MM.1S (cell line): ENCODE results near the gene NDUFAF2.

Experiments
- DNase-seq: peaks from one replicate; pipeline ENCODE4 v3.0.0-alpha.2; 2015
- H2AFZ ChIP-seq: fragments of 300-600 bp; sonication (generic); 2 replicates; pipeline ENCODE4 v1.6.0; 2016; ENCODE audit warnings: antibody characterized with exemption, low read length
- H3F3A ChIP-seq: fragments of 300-600 bp; sonication (generic); 2 replicates; pipeline ENCODE4 v1.6.1; 2016; ENCODE audit warnings: mild to moderate bottlenecking, antibody characterized with exemption, low read length, moderate library complexity, mixed read lengths; ENCODE audit not compliant: insufficient read depth
- H3K27ac ChIP-seq: fragments of 300-600 bp; sonication (generic); 2 replicates; pipeline ENCODE4 v1.5.1; 2016; ENCODE audit warnings: mild to moderate bottlenecking, low read length
- H3K27me3 ChIP-seq: fragments of 300-600 bp; sonication (generic); replicated peaks from 2 replicates; pipeline ENCODE4 v1.6.0; 2016; ENCODE audit warnings: low read length; ENCODE audit not compliant: insufficient read depth
- H3K36me3 ChIP-seq: fragments of 300-600 bp; sonication (generic); replicated peaks from 2 replicates; pipeline ENCODE4 v1.6.1; 2016; ENCODE audit warnings: mild to moderate bottlenecking, low read length, mixed read lengths; ENCODE audit not compliant: insufficient read depth
- H3K4me1 ChIP-seq: fragments of 300-600 bp; sonication (generic); 2 replicates; pipeline ENCODE4 v1.6.1; 2016; ENCODE audit warnings: low read length, mixed read lengths
- H3K4me2 ChIP-seq: fragments of 300-600 bp; sonication (generic); 2 replicates; pipeline ENCODE4 v1.6.0; 2016; ENCODE audit warnings: low read depth, low read length
- H3K4me3 ChIP-seq: fragments of 300-600 bp; sonication (generic); 2 replicates; pipeline ENCODE4 v1.5.1; 2016; ENCODE audit warnings: low read length, mixed read lengths
- H3K79me2 ChIP-seq: fragments of 300-600 bp; sonication (generic); 2 replicates; pipeline ENCODE4 v1.6.1; 2016; ENCODE audit warnings: mixed run types, low read length, mixed read lengths
- H3K9ac ChIP-seq: fragments of 300-600 bp; sonication (generic); 2 replicates; pipeline ENCODE4 v1.6.1; 2016; ENCODE audit warnings: low read length, mixed read lengths
- H3K9me2 ChIP-seq: fragments of 300-600 bp; sonication (generic); replicated peaks from 2 replicates; pipeline ENCODE4 v1.6.1; 2016; ENCODE audit warnings: mild to moderate bottlenecking, low read length, mixed read lengths; ENCODE audit not compliant: insufficient read depth
- H3K9me3 ChIP-seq: fragments of 300-600 bp; sonication (generic); replicated peaks from 2 replicates; pipeline ENCODE4 v1.6.1; 2016; ENCODE audit warnings: mild to moderate bottlenecking, low read length, mixed read lengths; ENCODE audit not compliant: insufficient read depth
- H4K20me1 ChIP-seq: fragments of 300-600 bp; sonication (generic); 2 replicates; pipeline ENCODE4 v1.6.1; 2016; ENCODE audit warnings: mild to moderate bottlenecking, low read length, moderate library complexity, mixed read lengths; ENCODE audit not compliant: insufficient read depth
- EZH2 ChIP-seq: fragments of 300-600 bp; sonication (generic); optimal IDR thresholded peaks from 2 replicates; pipeline ENCODE3; 2017; ENCODE audit warnings: low read depth, mild to moderate bottlenecking, antibody characterized with exemption, low read length, mixed read lengths
- EZH2phosphoT487 ChIP-seq: fragments of 300-600 bp; sonication (generic); IDR thresholded peaks from 2 replicates; pipeline ENCODE4 v1.6.1; 2018; ENCODE audit warnings: antibody characterized with exemption, low read length
- TF ChIP-seq, protein P1 (sequence below): fragments of 300-600 bp; sonication (generic); IDR thresholded peaks from 2 replicates; pipeline ENCODE4 v1.5.1; 2016; ENCODE audit warnings: antibody characterized with exemption, low read length, mixed read lengths

NDUFAF2 gene

DNA sequence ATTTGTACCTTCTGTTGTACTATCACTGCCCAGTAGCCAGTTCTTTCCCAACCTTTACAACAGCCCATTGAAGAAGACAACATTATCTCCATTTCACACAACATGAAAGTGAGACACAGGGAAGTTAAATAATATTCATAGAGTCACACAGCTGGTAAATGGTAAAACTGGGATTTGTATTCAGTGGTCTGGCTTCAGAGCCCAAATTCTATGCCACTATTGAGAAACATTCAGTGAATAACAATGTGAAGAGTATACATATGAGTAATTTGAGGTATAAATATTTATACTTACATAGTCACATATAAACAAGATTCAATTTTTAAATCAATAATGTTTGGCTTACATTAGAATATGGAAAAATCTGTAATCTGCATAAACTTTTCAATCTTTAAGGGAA is 203.5 kb downstream of the NDUFAF2 start:
- no peak overlapping the region for H3K27ac ChIP-seq
- no peaks in the 10 kb centered on the region for H3K36me3 ChIP-seq
- H3K4me2 ChIP-seq = no peak overlapping the region
- no peak for DNase-seq
- no peak overlapping the region for H2AFZ ChIP-seq
- H3K4me3 ChIP-seq = no peak overlapping the region
- H3K9me2 ChIP-seq = no peaks in the 10 kb centered on the region
- H3K79me2 ChIP-seq = no peaks in the 10 kb centered on the region
- H3F3A ChIP-seq = no peaks in the 10 kb centered on the region
- H3K4me1 ChIP-seq = no peaks in the 10 kb centered on the region
- no peaks in the 10 kb centered on the region for H4K20me1 ChIP-seq
- TF ChIP-seq EZH2phosphoT487 (no peak), EZH2 (no peak)
- TF ChIP-seq, protein P1, sequence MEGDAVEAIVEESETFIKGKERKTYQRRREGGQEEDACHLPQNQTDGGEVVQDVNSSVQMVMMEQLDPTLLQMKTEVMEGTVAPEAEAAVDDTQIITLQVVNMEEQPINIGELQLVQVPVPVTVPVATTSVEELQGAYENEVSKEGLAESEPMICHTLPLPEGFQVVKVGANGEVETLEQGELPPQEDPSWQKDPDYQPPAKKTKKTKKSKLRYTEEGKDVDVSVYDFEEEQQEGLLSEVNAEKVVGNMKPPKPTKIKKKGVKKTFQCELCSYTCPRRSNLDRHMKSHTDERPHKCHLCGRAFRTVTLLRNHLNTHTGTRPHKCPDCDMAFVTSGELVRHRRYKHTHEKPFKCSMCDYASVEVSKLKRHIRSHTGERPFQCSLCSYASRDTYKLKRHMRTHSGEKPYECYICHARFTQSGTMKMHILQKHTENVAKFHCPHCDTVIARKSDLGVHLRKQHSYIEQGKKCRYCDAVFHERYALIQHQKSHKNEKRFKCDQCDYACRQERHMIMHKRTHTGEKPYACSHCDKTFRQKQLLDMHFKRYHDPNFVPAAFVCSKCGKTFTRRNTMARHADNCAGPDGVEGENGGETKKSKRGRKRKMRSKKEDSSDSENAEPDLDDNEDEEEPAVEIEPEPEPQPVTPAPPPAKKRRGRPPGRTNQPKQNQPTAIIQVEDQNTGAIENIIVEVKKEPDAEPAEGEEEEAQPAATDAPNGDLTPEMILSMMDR = no peak
- H3K9me3 ChIP-seq = no peaks in the 10 kb centered on the region
- H3K27me3 ChIP-seq = no peaks in the 10 kb centered on the region
- no peak overlapping the region for H3K9ac ChIP-seq

DNA sequence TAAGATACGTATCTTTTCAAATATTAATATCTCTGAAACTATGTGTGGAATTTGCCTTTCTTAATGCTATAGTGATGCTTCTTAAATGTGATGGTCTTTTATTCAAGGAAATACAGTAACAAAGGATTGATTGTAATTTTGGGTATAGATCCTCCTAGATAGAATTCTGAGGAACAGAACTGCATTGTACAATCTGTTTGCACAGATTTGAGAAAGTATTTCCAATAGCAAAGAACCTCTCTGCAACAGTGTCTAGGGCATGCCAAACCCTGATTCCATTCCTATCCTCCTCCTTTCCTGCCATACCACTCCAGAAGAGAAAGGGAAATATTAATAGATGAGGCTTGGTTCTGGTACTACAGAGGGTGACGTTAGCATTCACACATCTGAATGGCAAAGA is 206.9 kb downstream of the NDUFAF2 start:
- H3K9ac ChIP-seq = no peak overlapping the region
- no peaks in the 10 kb centered on the region for H3K9me3 ChIP-seq
- no peak overlapping the region for H3K27ac ChIP-seq
- DNase-seq = no peak
- no peaks in the 10 kb centered on the region for H3K27me3 ChIP-seq
- no peak overlapping the region for H2AFZ ChIP-seq
- H3K9me2 ChIP-seq = no peaks in the 10 kb centered on the region
- H3K79me2 ChIP-seq = no peaks in the 10 kb centered on the region
- no peaks in the 10 kb centered on the region for H3F3A ChIP-seq
- H3K4me1 ChIP-seq = no peaks in the 10 kb centered on the region
- no peaks in the 10 kb centered on the region for H4K20me1 ChIP-seq
- TF ChIP-seq, protein P1 = no peak
- no peak for TF ChIP-seq EZH2phosphoT487
- TF ChIP-seq EZH2 = no peak
- H3K36me3 ChIP-seq = no peaks in the 10 kb centered on the region
- no peak overlapping the region for H3K4me2 ChIP-seq
- H3K4me3 ChIP-seq = no peak overlapping the region

DNA sequence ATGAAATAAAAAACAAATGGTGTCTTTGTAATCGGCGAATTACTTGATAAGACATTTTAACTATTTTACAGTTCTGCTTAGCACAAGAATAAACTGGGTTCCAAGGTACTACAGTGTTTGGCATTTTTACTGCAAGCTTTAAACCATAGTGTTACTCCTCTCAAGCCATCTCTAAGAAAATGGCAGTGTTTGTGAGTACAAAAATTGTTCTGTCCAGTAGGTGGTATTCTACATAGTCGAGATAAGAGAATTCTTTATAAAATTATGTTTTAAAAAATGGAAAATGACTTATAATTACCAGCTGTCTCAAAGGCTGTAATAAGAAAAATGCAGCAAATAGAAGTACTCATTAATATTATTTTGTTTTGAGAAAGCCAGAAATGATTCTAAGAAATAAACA is 214.1 kb downstream of the NDUFAF2 start:
- 0 out of 2 replicates have a peak, but pooled peaks cover 3% of the 10 kb centered on the region for H3F3A ChIP-seq
- DNase-seq = no peak
- peaks cover 22% of the 10 kb centered on the region; the same call in 1 of the 2 replicates for H3K36me3 ChIP-seq
- no peak overlapping the region for H2AFZ ChIP-seq
- H3K9me3 ChIP-seq = no peaks in the 10 kb centered on the region
- no peak overlapping the region for H3K9ac ChIP-seq
- peaks cover 44% of the 10 kb centered on the region for H3K79me2 ChIP-seq
- no peaks in the 10 kb centered on the region for H4K20me1 ChIP-seq
- no peak overlapping the region for H3K4me3 ChIP-seq
- no peaks in the 10 kb centered on the region; the same call in 1 of the 2 replicates for H3K4me1 ChIP-seq
- H3K27me3 ChIP-seq = no peaks in the 10 kb centered on the region
- no peak overlapping the region for H3K4me2 ChIP-seq
- no peaks in the 10 kb centered on the region for H3K9me2 ChIP-seq
- TF ChIP-seq, protein P1 = no peak
- no peak for TF ChIP-seq EZH2phosphoT487
- TF ChIP-seq EZH2 = no peak
- H3K27ac ChIP-seq = no peak overlapping the region
